Liver (tissue), 9 donors: ENCODE results near the gene GBE1. TPM values are rescaled to one million over a fixed set of nuclear protein-coding genes. Genes with fewer than 3 reads are reported as not detected.

Experiments used
- DNase-seq: peaks from one replicate; pipeline ENCODE4 v3.0.0-alpha.2; 2017; ENCODE audit warnings: low spot score
- H3K27ac ChIP-seq, 2 donors: one replicate each; pipeline ENCODE4 v1.7.0; 2013; ENCODE audit warnings: inconsistent platforms in 2 of 2, low read length in 2 of 2, control low read depth in 1 of 2, low read depth in 1 of 2, mild to moderate bottlenecking in 1 of 2
- H3K27me3 ChIP-seq, 4 donors: one replicate each; pipeline versions ENCODE4 v1.6.1 to v1.7.0; 2013; ENCODE audit warnings: low read length in 3 of 4, inconsistent platforms in 1 of 4, mild to moderate bottlenecking in 1 of 4, moderate library complexity in 1 of 4; ENCODE audit not compliant: control insufficient read depth in 4 of 4, insufficient read depth in 4 of 4
- H3K36me3 ChIP-seq, 4 donors: one replicate each; pipeline versions ENCODE4 v1.6.1 to v1.7.0; 2013; ENCODE audit warnings: low read length in 3 of 4, mild to moderate bottlenecking in 3 of 4, low read depth in 1 of 4, moderate library complexity in 1 of 4; ENCODE audit not compliant: control insufficient read depth in 4 of 4, insufficient read depth in 3 of 4
- H3K4me1 ChIP-seq, 4 donors: one replicate each; pipeline versions ENCODE4 v1.6.1 to v1.7.0; 2013; ENCODE audit warnings: low read length in 3 of 4, mild to moderate bottlenecking in 3 of 4, moderate library complexity in 1 of 4; ENCODE audit not compliant: control insufficient read depth in 4 of 4, insufficient read depth in 4 of 4
- H3K4me3 ChIP-seq, 3 donors: one replicate each; pipeline versions ENCODE4 v1.6.1 to v1.7.0; 2013; ENCODE audit warnings: low read length in 3 of 3, control low read depth in 1 of 3, low read depth in 1 of 3, mild to moderate bottlenecking in 1 of 3
- H3K9ac ChIP-seq, 2 donors: one replicate each; pipeline ENCODE4 v1.7.0; 2013; ENCODE audit warnings: low read length in 2 of 2, mild to moderate bottlenecking in 2 of 2, moderate library complexity in 2 of 2, control low read depth in 1 of 2, low read depth in 1 of 2
- H3K9me3 ChIP-seq, 4 donors: one replicate each; pipeline versions ENCODE4 v1.6.1 to v1.7.0; 2013; ENCODE audit warnings: low read length in 3 of 4; ENCODE audit not compliant: control insufficient read depth in 4 of 4
- ATF3 ChIP-seq: IDR thresholded peaks from 2 replicates; pipeline ENCODE4 v1.6.1; 2016; ENCODE audit warnings: antibody characterized with exemption
- CTCF ChIP-seq: fragments of 150-350 bp; IDR thresholded peaks from 2 replicates; pipeline ENCODE4 v1.5.1; 2017; ENCODE audit warnings: improper control_type of control experiment, low read depth, low read length; ENCODE audit not compliant: missing input control
- EGR1 ChIP-seq, 2 donors: IDR thresholded peaks; 2 replicates each; pipeline ENCODE4 v1.6.1; 2016 to 2018; ENCODE audit warnings: antibody characterized with exemption in 2 of 2, low read depth in 2 of 2
- FOXA1 ChIP-seq: IDR thresholded peaks from 2 replicates; pipeline ENCODE4 v1.6.1; 2016; ENCODE audit warnings: antibody characterized with exemption
- FOXA2 ChIP-seq: IDR thresholded peaks from 2 replicates; pipeline ENCODE4 v1.6.1; 2016; ENCODE audit warnings: antibody characterized with exemption
- HNF4A ChIP-seq, 2 donors: conservative IDR thresholded peaks; 2 replicates each; pipeline ENCODE4 v1.6.1; 2016; ENCODE audit warnings: antibody characterized with exemption in 2 of 2, mild to moderate bottlenecking in 2 of 2
- HNF4G ChIP-seq: IDR thresholded peaks from 2 replicates; pipeline ENCODE4 v1.6.1; 2016; ENCODE audit warnings: antibody characterized with exemption
- JUND ChIP-seq, 2 donors: IDR thresholded peaks; 2 replicates each; pipeline ENCODE4 v1.6.1; 2016; ENCODE audit warnings: antibody characterized with exemption in 2 of 2
- MAX ChIP-seq: IDR thresholded peaks from 2 replicates; pipeline ENCODE4 v1.6.1; 2016; ENCODE audit warnings: antibody characterized with exemption
- REST ChIP-seq: IDR thresholded peaks from 2 replicates; pipeline ENCODE4 v1.6.1; 2016; ENCODE audit warnings: antibody characterized with exemption, mild to moderate bottlenecking
- RXRA ChIP-seq, 2 donors: IDR thresholded peaks; 2 replicates each; pipeline ENCODE4 v1.6.1; 2017 to 2018; ENCODE audit warnings: antibody characterized with exemption in 2 of 2, mild to moderate bottlenecking in 1 of 2
- TAF1 ChIP-seq: conservative IDR thresholded peaks from 2 replicates; pipeline ENCODE4 v1.6.1; 2016; ENCODE audit warnings: antibody characterized with exemption, mild to moderate bottlenecking
- YY1 ChIP-seq: IDR thresholded peaks from 2 replicates; pipeline ENCODE4 v1.6.1; 2016; ENCODE audit warnings: antibody characterized with exemption, mild to moderate bottlenecking
- ZBTB33 ChIP-seq: IDR thresholded peaks from 2 replicates; pipeline ENCODE4 v1.6.1; 2016; ENCODE audit warnings: antibody characterized with exemption
- WGBS: extraction: QIAGEN DNeasy Blood & Tissue Kit; methylation state at CpG from one replicate; pipeline ENCODE4 v1.1.7; 2013; 5-methylcytosine and 5-hydroxymethylcytosine counted together
- polyA plus RNA-seq, 2 donors: library from polyadenylated mRNA; stranded (reverse) in 1 of 2; unstranded in 1 of 2; fragments of 200-250 nt in 1 of 2; fragments of >200 nt in 1 of 2; fragmentation: Nextera tagmentation in 1 of 2; extraction: Ambion mirVana in 1 of 2; gene quantifications; one replicate each; pipeline versions ENCODE4 v1.2.1 to v1.2.3, GENCODE V29; 2013 to 2015
- total RNA-seq, 2 donors: library from RNA; depleted of rRNA; stranded (reverse); fragments of >200 nt; gene quantifications; one replicate each; pipeline ENCODE4 v1.2.3, GENCODE V29; 2014
- donor health status: healthy.
- donor health status: healthy.
- donor health status: healthy.
- donor health status: healthy.
- donor health status: healthy.

The GBE1 gene
- total and polyA plus RNA-seq, 4 donors = 22.5 to 95.6 (median 25.8) TPM

- TF ChIP-seq ZBTB33 (no peak), YY1 (no peak), CTCF (no peak), HNF4G (no peak)
- Histone ChIP-seq H3K9me3 (no peaks in the 10 kb centered on the region), H3K4me3 (no peak overlapping the region), H3K27ac (peak overlapping the region; percentile 35 to 41), H3K9ac (no peak overlapping the region), H3K4me1 (peaks cover 7 to 18% (median 13%) of the 10 kb centered on the region in 4 donors), H3K36me3 (no peaks in the 10 kb centered on the region), H3K27me3 (no peaks in the 10 kb centered on the region)
- WGBS = 86% methylated on average over 6 of the region's 6 CpGs
- DNase-seq = no peak
These were observed 18.9 kb downstream of the GBE1 start for GRCh38 chr3:81742581-81742980.

GRCh38 chr3:81741216-81741615 is 20.2 kb downstream of the GBE1 start:
- Histone ChIP-seq H3K36me3 (no peaks in the 10 kb centered on the region), H3K27ac (no peak overlapping the region), H3K27me3 (no peaks in the 10 kb centered on the region), H3K4me1 (peaks cover 6 to 18% (median 13%) of the 10 kb centered on the region in 4 donors), H3K4me3 (no peak overlapping the region), H3K9me3 (no peaks in the 10 kb centered on the region), H3K9ac (no peak overlapping the region)
- no peak for TF ChIP-seq EGR1 (IDR thresholded peaks at IDR 0.05; ENCODE audit: low read depth in 2 of 2)
- TF ChIP-seq FOXA2 = no peak
- no peak for TF ChIP-seq RXRA (IDR thresholded peaks at IDR 0.05)
- no peak for DNase-seq
- 75% methylated on average over 1 of the region's 1 CpG for WGBS

- 87% methylated on average over 1 of the region's 1 CpG for WGBS
- Histone ChIP-seq H3K4me1 (peaks cover 5 to 18% (median 13%) of the 10 kb centered on the region in 4 donors), H3K9ac (no peak overlapping the region), H3K27me3 (no peaks in the 10 kb centered on the region), H3K27ac (no peak overlapping the region), H3K4me3 (no peak overlapping the region), H3K36me3 (no peaks in the 10 kb centered on the region), H3K9me3 (no peaks in the 10 kb centered on the region)
- DNase-seq = no peak
- no peak for TF ChIP-seq FOXA1
- no peak for TF ChIP-seq FOXA2
- no peak for TF ChIP-seq TAF1
These were observed 20.7 kb downstream of the GBE1 start for GRCh38 chr3:81740731-81741130.

GRCh38 chr3:81735334-81735733 is 26.1 kb downstream of the GBE1 start:
- H3K36me3 ChIP-seq = no peaks in the 10 kb centered on the region
- H3K9ac ChIP-seq = no peak overlapping the region
- peaks cover 0 to 2% (median under 1%) of the 10 kb centered on the region in 4 donors for H3K4me1 ChIP-seq
- 97% methylated on average over 5 of the region's 5 CpGs for WGBS
- no peak for DNase-seq
- no peak overlapping the region for H3K4me3 ChIP-seq
- H3K27me3 ChIP-seq = no peaks in the 10 kb centered on the region
- H3K27ac ChIP-seq = peak overlapping the region in 1 of 2 donors; percentile 33
- H3K9me3 ChIP-seq = no peaks in the 10 kb centered on the region
- no peak for TF ChIP-seq JUND (IDR thresholded peaks at IDR 0.05)
- no peak for TF ChIP-seq RXRA (IDR thresholded peaks at IDR 0.05)
- no peak for TF ChIP-seq MAX
- TF ChIP-seq ATF3 = no peak
- no peak for TF ChIP-seq HNF4G
- no peak for TF ChIP-seq HNF4A (conservative IDR thresholded peaks at IDR 0.05)
- no peak for TF ChIP-seq CTCF
- no peak for TF ChIP-seq REST
